Upper lobe of left lung (tissue), 4 donors: ENCODE measurements around the gene PTPRN.

Experiments
- CTCF ChIP-seq, 6 experiments: fragments of 450-650 bp in 4 of 6; fragments of 200-600 bp in 2 of 6; sonication (generic) in 2 of 6; IDR thresholded peaks; one replicate each; pipeline ENCODE4 v1.5.1; 2016 to 2019; ENCODE audit warnings: antibody characterized with exemption in 6 of 6
- POLR2A ChIP-seq, 4 donors: fragments of 450-650 bp; IDR thresholded peaks; one replicate each; pipeline ENCODE4 v1.5.1; 2016 to 2017; ENCODE audit warnings: antibody characterized with exemption in 4 of 4, mild to moderate bottlenecking in 2 of 4
- POLR2AphosphoS5 ChIP-seq, 2 donors: sonication (generic); formaldehyde crosslinking; IDR thresholded peaks; one replicate each; pipeline ENCODE4 v1.5.1; 2017; ENCODE audit warnings: antibody characterized with exemption in 2 of 2

DNA sequence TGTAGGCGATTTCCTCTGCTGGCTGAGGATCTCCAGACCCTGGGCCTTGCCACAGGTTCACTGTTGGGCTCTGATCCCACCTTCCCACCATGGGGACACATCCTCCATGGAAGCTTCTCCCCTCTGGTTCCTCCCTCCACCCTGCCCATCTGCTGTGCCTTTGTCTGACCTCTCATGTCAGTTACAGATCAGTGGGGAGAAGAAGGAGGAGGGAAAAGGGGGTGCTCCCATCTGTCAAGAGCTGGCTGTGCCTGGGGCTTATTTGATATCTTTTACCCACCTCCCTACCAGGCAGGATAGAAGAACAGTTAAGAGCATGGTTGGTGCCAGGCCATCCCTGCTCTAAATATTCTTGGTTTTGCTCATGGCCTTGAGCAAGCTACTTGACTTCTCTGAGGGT is 42.3 kb downstream of the PTPRN start:
- TF ChIP-seq POLR2AphosphoS5 (IDR thresholded peaks at IDR 0.05) (no peak), CTCF (IDR thresholded peaks at IDR 0.05) (no peak), POLR2A (IDR thresholded peaks at IDR 0.05) (no peak)
